Brain microvascular endothelial cell (primary cell): ENCODE measurements around the gene HJURP.

Experiments used
- DNase-seq: peaks from one replicate; pipeline ENCODE4 v3.0.0-alpha.2; 2020
- H3K27ac ChIP-seq: fragments of 250-450 bp; sonication (Bioruptor Pico); 2 replicates; pipeline ENCODE4 v1.5.1; 2020; ENCODE audit warnings: mild to moderate bottlenecking, moderate library complexity
- H3K27me3 ChIP-seq: fragments of 250-450 bp; sonication (Bioruptor Pico); replicated peaks from 2 replicates; pipeline ENCODE4 v1.5.1; 2020; ENCODE audit warnings: mild to moderate bottlenecking
- H3K36me3 ChIP-seq: fragments of 250-450 bp; sonication (Bioruptor Pico); replicated peaks from 2 replicates; pipeline ENCODE4 v1.5.1; 2020; ENCODE audit warnings: mild to moderate bottlenecking
- H3K4me3 ChIP-seq: 2 replicates; pipeline ENCODE4 v1.5.1; 2011; ENCODE audit warnings: low read depth, mild to moderate bottlenecking, control low read depth, low read length, moderate library complexity
- CTCF ChIP-seq: IDR thresholded peaks from 2 replicates; pipeline ENCODE4 v1.5.1; 2011; ENCODE audit warnings: low read depth, mild to moderate bottlenecking, moderate library complexity, low read length, control low read depth, inconsistent platforms; ENCODE audit errors: missing control alignments
- in situ Hi-C: cut with HindIII; loops from 2 replicates; pipeline ENCODE4 v1.10.0; 2017; ENCODE audit warnings: low sequenced_read_pairs, low pct_ligation_motif_present

The HJURP gene

GRCh38 chr2:233846387-233847247 is 7.7 kb downstream of the HJURP start:
- Histone ChIP-seq H3K27me3 (no peaks in the 10 kb centered on the region), H3K36me3 (peaks cover 11% of the 10 kb centered on the region), H3K27ac (no peak overlapping the region), H3K4me3 (no peak overlapping the region)
- no peak for DNase-seq
- no peak for TF ChIP-seq CTCF
- in situ Hi-C loops, result no loop called here

GRCh38 chr2:233845301-233846060 is 8.9 kb downstream of the HJURP start:
- Histone ChIP-seq H3K4me3 (no peak overlapping the region), H3K27me3 (no peaks in the 10 kb centered on the region), H3K36me3 (peaks cover 11% of the 10 kb centered on the region), H3K27ac (no peak overlapping the region)
- in situ Hi-C loops, result no loop called here
- no peak for DNase-seq
- TF ChIP-seq CTCF, result no peak

- no peaks in the 10 kb centered on the region for H3K27me3 ChIP-seq
- no peak overlapping the region for H3K27ac ChIP-seq
- in situ Hi-C loops, result no loop called here
- H3K36me3 ChIP-seq, result peaks cover 11% of the 10 kb centered on the region
- TF ChIP-seq CTCF, result no peak
- no peak for DNase-seq
- no peak overlapping the region for H3K4me3 ChIP-seq
Measured at GRCh38 chr2:233844836-233845235, 9.5 kb downstream of the HJURP start.

GRCh38 chr2:233844064-233844807 is 10.1 kb downstream of the HJURP start:
- Histone ChIP-seq H3K36me3 (peaks cover 11% of the 10 kb centered on the region), H3K27me3 (no peaks in the 10 kb centered on the region), H3K4me3 (no peak overlapping the region), H3K27ac (no peak overlapping the region)
- in situ Hi-C loops, result no loop called here
- no peak for TF ChIP-seq CTCF
- no peak for DNase-seq

GRCh38 chr2:233841183-233841582 is 13.2 kb downstream of the HJURP start:
- Histone ChIP-seq H3K36me3 (peaks cover 11% of the 10 kb centered on the region), H3K27ac (no peak overlapping the region), H3K27me3 (no peaks in the 10 kb centered on the region), H3K4me3 (no peak overlapping the region)
- DNase-seq, result no peak
- no peak for TF ChIP-seq CTCF
- in situ Hi-C loops, result no loop called here
